GM23248 (cell line): ENCODE data around the gene PHLPP2. TPM values are rescaled to one million over a fixed set of nuclear protein-coding genes. Genes with fewer than 3 reads are reported as not detected.

Experiments
- DNase-seq: peaks from one replicate; pipeline ENCODE4 v3.0.0-alpha.2; 2015
- H2AFZ ChIP-seq: fragments of 200-600 bp; sonication (generic); 2 replicates; pipeline ENCODE4 v1.6.1; 2016; ENCODE audit warnings: antibody characterized with exemption
- H3F3A ChIP-seq: fragments of 200-600 bp; sonication (generic); 2 replicates; pipeline ENCODE4 v1.6.1; 2016; ENCODE audit warnings: mild to moderate bottlenecking, antibody characterized with exemption, mixed run types; ENCODE audit not compliant: insufficient read depth
- H3K27ac ChIP-seq: fragments of 200-600 bp; sonication (generic); 2 replicates; pipeline ENCODE4 v1.5.1; 2016; ENCODE audit warnings: mild to moderate bottlenecking
- H3K27me3 ChIP-seq: fragments of 200-600 bp; sonication (generic); replicated peaks from 2 replicates; pipeline ENCODE4 v1.6.1; 2016; ENCODE audit warnings: mild to moderate bottlenecking; ENCODE audit not compliant: insufficient read depth
- H3K36me3 ChIP-seq: fragments of 200-600 bp; sonication (generic); 2 replicates; pipeline ENCODE4 v1.6.1; 2016; ENCODE audit warnings: low read depth, mild to moderate bottlenecking
- H3K4me1 ChIP-seq: fragments of 200-600 bp; sonication (generic); 2 replicates; pipeline ENCODE4 v1.6.1; 2016; ENCODE audit warnings: mild to moderate bottlenecking; ENCODE audit not compliant: insufficient read depth
- H3K4me2 ChIP-seq: fragments of 200-600 bp; sonication (generic); one replicate; pipeline ENCODE4 v1.6.1; 2016; ENCODE audit warnings: mild to moderate bottlenecking; ENCODE audit not compliant: unreplicated experiment
- H3K4me3 ChIP-seq: fragments of 200-600 bp; sonication (generic); 2 replicates; pipeline ENCODE4 v1.5.1; 2016; ENCODE audit warnings: mild to moderate bottlenecking
- H3K79me2 ChIP-seq: fragments of 200-600 bp; sonication (generic); 2 replicates; pipeline ENCODE4 v1.6.1; 2016; ENCODE audit warnings: mild to moderate bottlenecking; ENCODE audit not compliant: insufficient read depth
- H3K9ac ChIP-seq: fragments of 200-600 bp; sonication (generic); 2 replicates; pipeline ENCODE4 v1.6.1; 2016; ENCODE audit warnings: mild to moderate bottlenecking
- H3K9me2 ChIP-seq: fragments of 200-600 bp; sonication (generic); 2 replicates; pipeline ENCODE4 v1.6.1; 2016; ENCODE audit warnings: mixed run types, mild to moderate bottlenecking, moderate library complexity; ENCODE audit not compliant: insufficient read depth
- H3K9me3 ChIP-seq: fragments of 200-600 bp; sonication (generic); one replicate; pipeline ENCODE4 v1.6.1; 2017; ENCODE audit warnings: low read depth
- H4K20me1 ChIP-seq: fragments of 200-600 bp; sonication (generic); 2 replicates; pipeline ENCODE4 v1.6.0; 2016; ENCODE audit not compliant: insufficient read depth
- EZH2 ChIP-seq: fragments of 200-600 bp; sonication (generic); IDR thresholded peaks from 2 replicates; pipeline ENCODE4 v1.6.1; 2018; ENCODE audit warnings: antibody characterized with exemption, mild to moderate bottlenecking; ENCODE audit not compliant: insufficient read depth, poor library complexity, severe bottlenecking
- EZH2phosphoT487 ChIP-seq: fragments of 200-600 bp; sonication (generic); IDR thresholded peaks from 2 replicates; pipeline ENCODE4 v1.6.1; 2018; ENCODE audit warnings: antibody characterized with exemption, moderate library complexity, mild to moderate bottlenecking, low read depth; ENCODE audit not compliant: insufficient read depth
- WGBS, 2 experiments: methylation state at CpG; one replicate each; pipeline ENCODE4 v1.1.6; 2015 to 2017; ENCODE audit warnings: low lambda C conversion rate in 2 of 2, low coverage in 1 of 2; ENCODE audit errors: missing lambda C conversion rate in 2 of 2; 5-methylcytosine and 5-hydroxymethylcytosine counted together
- in situ Hi-C: fragments of 300-500 bp; cut with MboI; formaldehyde crosslinking; loops from 2 replicates; pipeline ENCODE4 v1.15.0; 2020
- polyA plus RNA-seq: library from polyadenylated mRNA; unstranded; fragments of >200 nt; fragmentation: Nextera tagmentation; extraction: Ambion mirVana; gene quantifications from 2 replicates; pipeline ENCODE4 v1.2.1, GENCODE V29; 2016
- total RNA-seq: library from RNA; depleted of rRNA; stranded (reverse); fragments of >200 nt; shearing (Covaris generic); gene quantifications from 2 replicates; pipeline ENCODE4 v1.2.3, GENCODE V29; 2014

Gene PHLPP2
- total and polyA plus RNA-seq, 2 experiments from 2014 or later = 2.6 to 7.1 TPM

GRCh38 chr16:71669926-71670536 is 54.5 kb downstream of the PHLPP2 start:
- no peaks in the 10 kb centered on the region for H3K79me2 ChIP-seq
- no peak overlapping the region for H2AFZ ChIP-seq
- 94 to 98% methylated on average over 6 of the region's 6 CpGs for WGBS, 2 experiments
- peaks cover 65% of the 10 kb centered on the region for H3K36me3 ChIP-seq
- no peak overlapping the region for H3K4me2 ChIP-seq
- DNase-seq = no peak
- no peaks in the 10 kb centered on the region for H3F3A ChIP-seq
- in situ Hi-C loops = no loop called here
- H3K27me3 ChIP-seq = no peaks in the 10 kb centered on the region
- no peaks in the 10 kb centered on the region for H4K20me1 ChIP-seq
- H3K9ac ChIP-seq = no peak overlapping the region
- H3K9me2 ChIP-seq = no peaks in the 10 kb centered on the region
- H3K27ac ChIP-seq = no peak overlapping the region
- H3K4me1 ChIP-seq = no peaks in the 10 kb centered on the region
- H3K4me3 ChIP-seq = no peak overlapping the region
- no peak for TF ChIP-seq EZH2phosphoT487
- no peak for TF ChIP-seq EZH2
- H3K9me3 ChIP-seq = no peaks in the 10 kb centered on the region

- no peak overlapping the region for H3K4me2 ChIP-seq
- H3K9ac ChIP-seq = no peak overlapping the region
- H3K27me3 ChIP-seq = no peaks in the 10 kb centered on the region
- TF ChIP-seq EZH2 = no peak
- TF ChIP-seq EZH2phosphoT487 = no peak
- H3K79me2 ChIP-seq = no peaks in the 10 kb centered on the region
- no peaks in the 10 kb centered on the region for H3F3A ChIP-seq
- in situ Hi-C loops = no loop called here
- H4K20me1 ChIP-seq = no peaks in the 10 kb centered on the region
- DNase-seq = no peak
- H3K4me3 ChIP-seq = no peak overlapping the region
- H3K36me3 ChIP-seq = peaks cover 60% of the 10 kb centered on the region
- WGBS, 2 experiments = 82 to 84% methylated on average over 4 of the region's 4 CpGs
- no peak overlapping the region for H2AFZ ChIP-seq
- H3K9me2 ChIP-seq = no peaks in the 10 kb centered on the region
- H3K27ac ChIP-seq = no peak overlapping the region
- H3K9me3 ChIP-seq = no peaks in the 10 kb centered on the region
- no peaks in the 10 kb centered on the region for H3K4me1 ChIP-seq
Observed at GRCh38 chr16:71666928-71667707, 57.4 kb downstream of the PHLPP2 start.

GRCh38 chr16:71666264-71666663 is 58.2 kb downstream of the PHLPP2 start:
- no peak for DNase-seq
- Histone ChIP-seq H3F3A (no peaks in the 10 kb centered on the region), H3K9ac (no peak overlapping the region), H3K4me3 (no peak overlapping the region), H3K9me3 (no peaks in the 10 kb centered on the region), H4K20me1 (no peaks in the 10 kb centered on the region), H3K27me3 (no peaks in the 10 kb centered on the region), H3K27ac (no peak overlapping the region), H3K4me2 (no peak overlapping the region), H3K4me1 (no peaks in the 10 kb centered on the region), H3K79me2 (no peaks in the 10 kb centered on the region), H3K9me2 (no peaks in the 10 kb centered on the region), H3K36me3 (peaks cover 57% of the 10 kb centered on the region), H2AFZ (no peak overlapping the region)
- 50 to 62% methylated on average over 1 of the region's 1 CpG for WGBS, 2 experiments
- in situ Hi-C loops = no loop called here
- TF ChIP-seq EZH2phosphoT487 (no peak), EZH2 (no peak)

GRCh38 chr16:71659471-71659870 is 65.0 kb downstream of the PHLPP2 start:
- H3K9ac ChIP-seq = no peak overlapping the region
- H2AFZ ChIP-seq = no peak overlapping the region
- TF ChIP-seq EZH2phosphoT487 = no peak
- no peak for TF ChIP-seq EZH2
- H3K27me3 ChIP-seq = no peaks in the 10 kb centered on the region
- H3K9me2 ChIP-seq = no peaks in the 10 kb centered on the region
- in situ Hi-C loops = no loop called here
- H4K20me1 ChIP-seq = no peaks in the 10 kb centered on the region
- H3K79me2 ChIP-seq = no peaks in the 10 kb centered on the region
- no peak overlapping the region for H3K4me3 ChIP-seq
- H3K27ac ChIP-seq = no peak overlapping the region
- H3K4me1 ChIP-seq = no peaks in the 10 kb centered on the region
- peaks cover 37% of the 10 kb centered on the region for H3K36me3 ChIP-seq
- no peaks in the 10 kb centered on the region for H3F3A ChIP-seq
- 93 to 96% methylated on average over 2 of the region's 2 CpGs for WGBS, 2 experiments
- DNase-seq = no peak
- H3K9me3 ChIP-seq = no peaks in the 10 kb centered on the region
- no peak overlapping the region for H3K4me2 ChIP-seq
